Panc1 (cell line): ENCODE results near the gene STK10. TPM values are rescaled to one million over a fixed set of nuclear protein-coding genes. Genes with fewer than 3 reads are reported as not detected.

Experiments used
- ATAC-seq: fragments of 200-7000 bp; cut with Tn5 transposase; 2 replicates; pipeline ENCODE4 v1.9.1; 2020; ENCODE audit warnings: mild to moderate bottlenecking, moderate library complexity
- BruUV-seq: library from RNA; stranded (reverse); fragments of 400-500 nt; replicated peaks from 2 replicates; lab custom pipeline; 2021; lab: Mats Ljungman, UMichigan
- CTCF ChIA-PET: fragments of 300-600 bp; sonication (Branson Sonifier 250); formaldehyde crosslinking; loops from one replicate; lab custom pipeline; 2022; ENCODE audit warnings: antibody characterized with exemption; lab: Charles Lee
- POLR2A ChIA-PET: fragments of 300-600 bp; sonication (Branson Sonifier 250); formaldehyde crosslinking; loops from one replicate; lab custom pipeline; 2022; ENCODE audit warnings: antibody characterized with exemption; lab: Charles Lee
- DNase-seq: peaks from one replicate; pipeline ENCODE4 v3.0.0-alpha.2; 2010; ENCODE audit warnings: low read depth, low spot score
- H3K27ac ChIP-seq: 2 replicates; pipeline ENCODE4 v1.5.1; 2011; ENCODE audit warnings: mild to moderate bottlenecking, low read length, inconsistent platforms
- H3K27me3 ChIP-seq: fragments of 200-500 bp; sonication (Bioruptor generic); 2 replicates; pipeline ENCODE4 v1.6.0; 2014; ENCODE audit warnings: low read length, inconsistent platforms; ENCODE audit not compliant: control insufficient read depth, insufficient read depth
- H3K36me3 ChIP-seq: fragments of 200-500 bp; sonication (Bioruptor generic); 2 replicates; pipeline ENCODE4 v1.5.1; 2014; ENCODE audit warnings: inconsistent platforms, mild to moderate bottlenecking, low read length, moderate library complexity; ENCODE audit not compliant: control insufficient read depth, insufficient read depth
- H3K4me1 ChIP-seq: 2 replicates; pipeline ENCODE4 v1.5.1; 2011; ENCODE audit warnings: inconsistent platforms, mild to moderate bottlenecking, low read length, moderate library complexity; ENCODE audit not compliant: control insufficient read depth, insufficient read depth
- H3K4me3 ChIP-seq, 2 experiments: 2 replicates each; pipeline ENCODE4 v1.5.1; 2011 to 2012; ENCODE audit warnings: low read depth in 2 of 2, low read length in 2 of 2, mild to moderate bottlenecking in 2 of 2, inconsistent platforms in 1 of 2, moderate library complexity in 1 of 2
- H3K9me3 ChIP-seq: fragments of 200-500 bp; sonication (Bioruptor generic); 2 replicates; pipeline ENCODE4 v1.5.1; 2014; ENCODE audit warnings: low read depth, mild to moderate bottlenecking, inconsistent platforms, low read length, moderate library complexity; ENCODE audit not compliant: control insufficient read depth, insufficient read depth
- CTCF ChIP-seq: fragments of 450-650 bp; IDR thresholded peaks from 2 replicates; pipeline ENCODE4 v1.5.1; 2017; ENCODE audit warnings: mild to moderate bottlenecking
- POLR2AphosphoS5 ChIP-seq: IDR thresholded peaks from 2 replicates; pipeline ENCODE4 v1.6.1; 2012; ENCODE audit warnings: mild to moderate bottlenecking, low read depth, low read length, moderate library complexity
- REST ChIP-seq, 2 experiments: IDR thresholded peaks; 2 replicates each; pipeline ENCODE4 v1.6.1; 2011 to 2012; ENCODE audit warnings: low read depth in 2 of 2, control low read depth in 1 of 2, low read length in 1 of 2, mild to moderate bottlenecking in 1 of 2, moderate library complexity in 1 of 2; ENCODE audit not compliant: insufficient read depth in 1 of 2
- SIN3A ChIP-seq: IDR thresholded peaks from 2 replicates; pipeline ENCODE4 v1.6.1; 2012; ENCODE audit warnings: low read depth, mild to moderate bottlenecking, low read length, moderate library complexity, borderline replicate concordance; ENCODE audit not compliant: insufficient read depth
- TCF7L2 ChIP-seq: IDR thresholded peaks from 2 replicates; pipeline ENCODE4 v1.6.1; 2011; ENCODE audit warnings: mild to moderate bottlenecking, low read depth, low read length, inconsistent platforms
- in situ Hi-C: cut with HindIII; loops from 2 replicates; pipeline ENCODE4 v1.10.0; 2016; ENCODE audit warnings: low sequenced_read_pairs, low pct_unique_long_range_greater_than_20kb
- intact Hi-C: fragments of 100-400 bp; cut with micrococcal nuclease; formaldehyde crosslinking; loops from one replicate; pipeline ENCODE4 v1.10.0; 2022; ENCODE audit not compliant: unreplicated experiment
- total RNA-seq: library from RNA; stranded (reverse); gene quantifications from one replicate; pipeline ENCODE4 v1.2.1, GENCODE V29; 2021; ENCODE audit not compliant: unreplicated experiment

STK10 gene
- total RNA-seq, 1 experiment from 2014 or later, result 34.9 TPM

DNA sequence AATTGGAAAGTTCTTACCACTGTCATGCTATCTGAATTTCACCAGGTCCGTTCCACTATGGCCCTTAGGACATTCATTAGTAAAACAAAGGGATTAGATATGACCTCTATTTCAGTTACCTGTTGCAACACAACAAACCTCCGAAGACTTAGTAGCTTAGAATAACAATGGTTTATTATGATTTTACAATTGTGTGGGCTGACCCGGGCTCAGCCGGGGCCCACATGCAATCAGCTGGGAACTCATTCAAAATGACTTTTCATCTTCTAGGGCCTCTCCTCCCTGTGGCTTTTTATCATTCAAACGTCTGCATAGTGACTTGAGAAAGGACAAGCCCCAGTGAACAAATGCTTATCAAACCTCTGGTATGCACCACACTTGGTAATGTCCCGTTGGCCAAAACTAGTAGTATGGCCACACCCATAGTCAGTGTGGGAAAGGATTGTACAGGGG is 179.3 kb downstream of the STK10 start:
- CTCF ChIA-PET, result no interaction called here
- no TSS peak for BruUV-seq
- in situ Hi-C loops, result no loop called here

DNA sequence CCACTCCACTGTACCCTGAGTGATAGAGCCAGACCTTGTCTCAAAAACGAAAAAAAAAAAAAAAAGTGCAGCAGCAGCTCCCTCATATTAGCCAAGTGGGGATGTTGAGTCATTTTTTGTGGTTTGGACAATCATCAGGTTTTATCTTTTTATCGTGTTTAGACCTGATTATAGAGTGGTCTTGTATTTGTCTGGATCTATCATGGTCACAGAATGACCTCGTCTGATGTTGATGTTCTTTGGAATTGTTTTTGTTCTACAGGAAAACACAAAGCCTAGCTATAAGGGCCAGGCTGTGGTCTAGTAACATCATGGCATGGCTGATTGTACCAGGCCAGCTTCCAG is 179.9 kb downstream of the STK10 start:
- no TSS peak for BruUV-seq
- DNase-seq (no peak), ATAC-seq (no peak)
- Histone ChIP-seq H3K27me3 (no peaks in the 10 kb centered on the region), H3K4me3 (peak overlapping the region; percentile 99 to 100; a peak in 2 of 4 replicates), H3K9me3 (no peaks in the 10 kb centered on the region), H3K4me1 (peaks cover 41% of the 10 kb centered on the region), H3K27ac (peak overlapping the region; percentile 99), H3K36me3 (peaks cover 14% of the 10 kb centered on the region)
- ChIA-PET POLR2A (interaction anchor here (0.6 kb wide), 1 partner anchor 406 kb away, joined by 13 read pairs; no protein-coding TSS in a partner anchor), CTCF (interaction anchor here (0.6 to 1.5 kb wide), 2 partner anchors 10 to 100 kb away, joined by 3 read pairs; no protein-coding TSS in a partner anchor)
- TF ChIP-seq CTCF (no peak), REST (IDR thresholded peaks at IDR 0.05; ENCODE audit: insufficient read depth in 1 of 2, low read depth in 2 of 2, low read length in 1 of 2) (no peak), POLR2AphosphoS5 (no peak), TCF7L2 (no peak), SIN3A (no peak)
- intact Hi-C loops, result loop anchor here (5.0 kb wide), 1 partner anchor 81 kb away; no protein-coding TSS in a partner anchor
- in situ Hi-C loops, result no loop called here

More for the DNA sequence above, 179.3 kb downstream of the STK10 start:
- peak overlapping the region; percentile 99 for H3K27ac ChIP-seq
- no peak for DNase-seq
- H3K27me3 ChIP-seq, result no peaks in the 10 kb centered on the region
- POLR2A ChIA-PET, result no interaction called here
- H3K9me3 ChIP-seq, result no peaks in the 10 kb centered on the region
- H3K4me1 ChIP-seq, result peaks cover 35% of the 10 kb centered on the region
- H3K36me3 ChIP-seq, result peaks cover 14% of the 10 kb centered on the region
- intact Hi-C loops, result loop anchor here (5.0 kb wide), 1 partner anchor 81 kb away; no protein-coding TSS in a partner anchor
- no peak for ATAC-seq
- TF ChIP-seq REST (IDR thresholded peaks at IDR 0.05; ENCODE audit: insufficient read depth in 1 of 2, low read depth in 2 of 2, low read length in 1 of 2) (no peak), POLR2AphosphoS5 (no peak), SIN3A (no peak), CTCF (no peak), TCF7L2 (0 out of 2 replicates have a peak, but pooled peaks have one; percentile 22)
- H3K4me3 ChIP-seq, result no peak overlapping the region
